HG03066 (cell line): Measurements from ENCODE around the gene TPSAB1.
"Not testable (repeated sequence)": the region's sequence is repeated elsewhere in the genome, so short reads cannot be mapped to it uniquely, and the experiment has no call there.

Source experiments
- ATAC-seq: cut with Tn5 transposase; IDR thresholded peaks from one replicate; pipeline ENCODE4 v1.9.1; 2021; ENCODE audit warnings: low read depth; ENCODE audit not compliant: unreplicated experiment

Gene TPSAB1

GRCh38 chr16:1243907-1244850 lies 3.7 kb downstream of the TPSAB1 start:
- ATAC-seq, result not testable (repeated sequence)

DNA sequence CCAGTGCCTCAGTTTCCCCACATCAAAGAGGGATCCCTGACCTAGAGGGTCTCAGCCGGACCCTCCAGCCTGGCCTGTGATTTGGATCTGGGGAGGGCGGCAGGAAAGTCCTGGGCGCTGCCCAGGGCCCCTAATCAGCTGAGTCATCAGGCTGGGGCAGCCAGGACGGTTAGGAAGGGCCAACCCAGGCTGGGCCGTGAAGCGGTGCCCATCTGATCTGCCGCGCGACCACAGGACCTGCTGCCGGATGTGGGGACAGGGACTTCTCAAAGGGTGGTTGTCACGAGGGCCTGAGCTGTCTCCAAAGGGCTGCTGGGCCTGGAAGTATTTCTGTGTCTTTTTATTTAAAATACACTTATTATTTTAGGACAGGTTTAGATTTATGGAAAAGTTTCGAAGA lies 4.4 kb downstream of the TPSAB1 start:
- ATAC-seq, result no peak

DNA sequence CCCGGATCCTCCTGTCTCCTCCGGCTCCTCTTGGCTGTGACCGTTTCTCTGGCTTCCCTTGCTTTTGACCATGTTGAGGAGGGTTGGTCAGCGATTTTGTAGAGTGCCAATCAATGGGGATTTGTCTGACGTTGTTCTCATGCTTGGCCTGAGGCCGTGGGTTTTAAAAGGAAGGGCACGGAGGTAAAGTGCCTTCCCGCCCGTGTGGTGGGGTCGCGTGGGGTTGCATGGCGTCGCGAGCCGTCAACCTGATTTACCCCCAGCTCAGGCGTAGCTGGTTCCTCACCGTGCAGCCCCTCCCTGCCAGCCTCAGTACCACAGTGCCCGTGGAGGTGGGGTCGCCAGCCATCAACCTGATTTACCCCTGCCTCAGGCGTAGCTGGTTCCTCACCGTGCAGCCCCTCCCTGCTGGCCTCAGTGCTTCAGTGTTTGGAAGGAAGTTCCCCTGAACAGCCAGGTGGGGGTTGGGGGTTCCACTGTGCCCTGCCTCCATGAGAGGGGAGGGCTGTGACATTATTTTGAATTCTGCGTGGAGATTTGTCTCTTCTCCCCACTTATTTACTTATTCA lies 5.0 kb downstream of the TPSAB1 start:
- no peak for ATAC-seq

DNA sequence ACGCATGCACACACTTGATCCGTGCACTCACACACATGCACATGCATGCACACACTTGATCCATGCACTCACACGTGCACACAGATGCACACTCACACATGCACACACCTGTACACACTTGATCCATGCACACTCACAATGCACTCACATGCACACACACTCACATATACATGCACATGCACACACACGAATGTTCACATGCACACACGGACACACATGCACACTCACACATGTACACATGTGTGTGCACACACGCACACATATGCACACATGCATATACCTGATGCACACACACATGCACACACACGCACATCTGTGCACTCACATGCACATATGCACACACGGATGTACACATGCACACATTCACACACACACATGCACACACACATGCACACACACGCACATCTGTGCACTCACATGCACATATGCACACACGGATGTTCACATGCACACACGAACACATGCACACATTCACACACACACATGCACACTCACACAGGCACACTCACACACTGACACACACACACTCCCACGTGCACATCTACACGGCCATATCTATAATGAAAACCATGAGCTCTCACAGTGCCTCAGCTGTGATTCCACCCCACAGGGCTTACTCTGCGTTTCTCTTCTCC lies 7.5 kb downstream of the TPSAB1 start:
- not testable (repeated sequence) for ATAC-seq

DNA sequence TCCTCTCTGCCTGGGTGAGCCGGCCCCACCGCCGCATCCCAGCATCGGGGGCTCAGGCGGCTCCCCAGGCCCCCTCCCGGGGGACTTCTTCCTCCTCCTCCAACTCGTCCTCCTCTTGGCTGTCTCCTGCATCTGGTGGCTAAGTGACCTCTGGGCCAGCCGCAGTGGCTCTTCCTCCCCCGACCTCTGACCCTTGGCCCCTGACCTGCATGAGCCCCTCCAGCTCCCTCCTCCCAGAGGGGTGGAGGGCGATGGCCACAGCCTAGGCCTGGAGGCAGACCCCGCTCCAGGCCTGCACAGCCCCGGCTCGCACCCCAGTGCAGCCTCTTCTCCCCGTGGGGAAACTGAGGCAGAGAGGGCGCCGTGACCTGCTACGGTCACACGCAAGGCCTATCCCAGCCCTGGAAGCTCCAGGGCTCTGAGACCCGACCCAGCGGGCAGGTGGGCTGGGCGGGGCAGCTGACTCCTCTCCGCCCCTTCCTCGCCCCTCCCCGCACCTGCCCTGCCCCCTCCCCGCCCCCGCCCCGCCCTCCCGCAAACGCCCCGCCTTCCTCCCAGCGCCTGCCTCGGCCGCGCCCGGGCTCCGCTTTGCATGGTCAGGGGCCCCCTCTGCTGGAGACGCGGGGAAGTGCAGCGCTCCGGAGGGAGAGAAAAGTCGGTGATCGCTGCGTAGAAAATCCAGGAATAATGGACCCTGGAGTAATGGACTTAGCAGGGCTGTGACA lies 8.7 kb downstream of the TPSAB1 start:
- not testable (repeated sequence) for ATAC-seq

DNA sequence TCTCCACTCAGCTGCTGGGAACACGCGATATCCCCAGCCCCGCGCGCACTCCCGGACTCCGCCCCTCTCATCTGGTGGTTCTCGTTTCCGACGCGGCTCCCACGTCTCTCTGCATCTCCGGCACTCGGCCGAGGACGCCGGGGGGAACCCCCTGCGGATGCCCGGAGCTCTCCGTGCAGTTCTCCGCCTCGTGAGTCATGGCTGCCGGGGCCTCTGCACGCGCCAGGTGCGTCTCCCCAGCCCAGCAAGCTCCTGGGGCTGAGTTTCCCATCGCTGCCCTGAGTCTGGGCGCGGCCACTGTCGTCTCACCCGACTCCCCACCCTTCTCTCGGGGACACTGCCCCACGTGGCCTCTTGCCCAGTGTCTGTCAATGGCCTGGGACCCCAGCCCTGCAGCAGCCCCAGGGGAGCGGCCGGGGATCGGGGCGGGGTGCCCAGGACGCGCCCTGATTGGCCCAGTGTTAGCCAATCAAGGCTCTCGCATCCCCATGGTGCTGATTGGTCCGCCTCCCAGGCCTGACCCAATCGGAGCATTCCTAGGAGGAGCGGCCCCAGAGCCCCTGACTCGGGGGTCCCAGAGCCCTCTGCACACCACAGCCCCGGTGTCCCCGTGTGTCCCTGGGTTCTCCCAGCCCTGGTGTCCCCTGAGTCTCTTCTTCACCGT lies 13.3 kb downstream of the TPSAB1 start:
- not testable (repeated sequence) for ATAC-seq

GRCh38 chr16:1254821-1255220 lies 14.3 kb downstream of the TPSAB1 start:
- ATAC-seq, result not testable (repeated sequence)

DNA sequence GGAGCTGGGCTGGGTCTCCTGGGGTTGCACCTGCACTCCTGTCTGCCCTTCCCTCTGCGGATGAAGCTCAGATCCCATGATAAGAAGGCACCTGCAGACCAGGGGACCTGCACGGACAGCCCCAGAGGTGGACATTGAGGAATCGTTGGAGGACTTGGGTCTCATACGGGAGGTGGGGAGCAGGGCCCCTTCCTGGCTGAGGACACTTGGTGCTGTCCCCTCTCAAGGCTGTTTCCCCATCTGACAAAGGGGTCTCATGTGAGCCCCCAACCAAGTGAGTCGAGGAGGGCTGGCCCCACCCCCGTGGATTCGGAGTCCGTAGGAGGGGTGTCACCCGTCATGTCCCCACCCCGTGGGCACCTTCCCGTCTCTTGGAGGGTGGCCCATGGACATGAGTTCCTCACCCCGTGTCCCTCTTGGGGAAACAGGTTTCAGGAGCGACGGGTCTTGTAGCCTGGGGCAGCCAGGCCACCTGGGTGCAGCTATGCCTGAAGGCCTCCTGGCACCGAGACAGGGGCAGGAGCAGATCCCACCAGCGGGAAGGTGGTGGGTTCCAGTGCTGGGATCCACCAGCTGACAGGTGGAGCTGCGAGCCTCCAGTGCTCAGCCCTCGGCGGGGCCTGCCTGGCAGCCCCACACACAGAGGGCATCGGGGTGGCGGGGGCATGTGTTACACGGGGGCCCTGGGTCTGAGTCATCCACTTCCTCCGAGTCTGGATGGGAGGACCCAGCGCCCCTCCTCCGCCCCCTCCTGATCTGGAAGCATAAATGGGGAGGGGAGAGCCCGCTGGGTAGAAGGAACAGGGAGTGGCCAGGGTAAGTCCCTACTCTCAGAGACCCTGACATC lies 15.0 kb downstream of the TPSAB1 start, which contains the start of gene TPSD1:
Gene TPSD1 (plus strand): TSS at position 794 of the 847 bp plus-strand sequence. CDS start 212 bp downstream, outside the sequence.
- ATAC-seq, result not testable (repeated sequence)

DNA sequence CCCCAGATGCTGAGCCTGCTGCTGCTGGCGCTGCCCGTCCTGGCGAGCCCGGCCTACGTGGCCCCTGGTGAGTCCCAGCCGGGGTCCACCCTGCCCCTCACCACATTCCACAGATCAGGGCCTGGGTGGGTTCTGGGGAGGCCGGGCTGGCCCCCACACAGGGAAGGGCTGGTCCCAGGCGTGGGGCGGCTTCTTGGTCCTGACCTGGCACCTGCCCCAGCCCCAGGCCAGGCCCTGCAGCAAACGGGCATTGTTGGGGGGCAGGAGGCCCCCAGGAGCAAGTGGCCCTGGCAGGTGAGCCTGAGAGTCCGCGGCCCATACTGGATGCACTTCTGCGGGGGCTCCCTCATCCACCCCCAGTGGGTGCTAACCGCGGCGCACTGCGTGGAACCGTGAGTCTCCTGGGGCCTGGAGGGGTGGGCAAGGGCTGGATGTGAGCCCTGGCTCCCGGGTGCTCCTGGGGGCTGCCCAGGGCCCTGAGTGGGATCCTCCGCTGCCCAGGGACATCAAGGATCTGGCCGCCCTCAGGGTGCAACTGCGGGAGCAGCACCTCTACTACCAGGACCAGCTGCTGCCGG lies 15.9 kb downstream of the TPSAB1 start:
- ATAC-seq, result not testable (repeated sequence)

DNA sequence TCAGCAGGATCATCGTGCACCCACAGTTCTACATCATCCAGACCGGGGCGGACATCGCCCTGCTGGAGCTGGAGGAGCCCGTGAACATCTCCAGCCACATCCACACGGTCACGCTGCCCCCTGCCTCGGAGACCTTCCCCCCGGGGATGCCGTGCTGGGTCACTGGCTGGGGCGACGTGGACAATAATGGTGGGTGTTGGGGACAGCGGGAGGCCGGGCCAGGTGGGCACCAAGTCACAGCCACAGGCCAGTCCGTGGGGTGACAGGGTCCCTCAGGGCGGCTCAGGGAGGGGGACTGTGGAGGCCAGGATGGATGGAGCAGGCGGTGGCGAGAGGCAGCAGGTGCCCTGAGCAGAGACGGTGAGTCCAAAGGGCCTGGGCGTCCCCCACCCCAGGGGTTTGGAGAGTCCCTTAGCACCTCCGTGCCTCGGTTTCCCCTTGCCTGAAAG lies 16.4 kb downstream of the TPSAB1 start:
- ATAC-seq, result no peak

GRCh38 chr16:1257561-1258224 lies 17.2 kb downstream of the TPSAB1 start:
- no peak for ATAC-seq

- ATAC-seq, result no peak
These were observed 17.7 kb downstream of the TPSAB1 start for GRCh38 chr16:1258225-1258600.

DNA sequence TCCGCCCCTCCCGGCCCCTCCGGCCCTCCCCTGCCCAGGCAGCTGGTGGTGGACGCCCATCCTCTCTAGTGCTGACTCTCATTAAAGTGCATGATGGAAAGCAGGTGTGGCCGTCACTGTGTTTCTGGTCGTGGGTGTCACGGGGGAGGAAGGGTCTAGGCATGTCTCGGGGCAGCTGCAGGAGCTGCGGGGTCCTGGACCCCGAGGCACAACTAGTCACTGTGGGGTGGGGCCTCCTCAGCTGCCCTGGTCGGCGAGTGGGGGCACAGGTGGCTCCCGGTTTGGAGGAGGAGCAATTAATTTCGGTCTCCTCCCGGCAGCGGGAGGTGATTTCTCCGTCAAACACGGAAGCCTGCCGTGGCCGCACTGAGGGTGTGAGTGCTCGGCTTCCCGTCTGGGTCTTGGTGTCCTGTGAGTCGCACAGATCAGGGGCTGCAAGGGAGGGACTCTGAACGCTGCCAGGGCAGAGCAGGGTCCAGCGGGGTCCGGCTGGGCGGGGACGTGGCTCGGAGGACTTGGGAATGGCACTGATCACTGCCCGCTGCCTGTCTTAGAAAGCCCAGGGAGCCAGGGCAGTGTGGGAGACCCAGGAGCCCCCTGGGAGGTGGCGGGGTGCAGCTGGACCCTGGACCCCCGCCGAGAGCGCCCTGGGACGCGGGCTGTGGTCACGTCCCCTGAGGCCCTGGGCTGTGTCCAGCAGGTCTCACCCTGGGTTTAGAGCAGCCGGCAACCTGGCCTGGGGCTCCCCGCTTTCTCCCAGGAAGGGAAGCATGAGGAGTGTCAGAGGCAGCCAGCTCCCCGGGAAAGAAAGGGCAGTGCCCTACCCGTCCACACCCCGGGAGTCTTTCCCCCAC lies 18.6 kb downstream of the TPSAB1 start:
- ATAC-seq, result no peak

DNA sequence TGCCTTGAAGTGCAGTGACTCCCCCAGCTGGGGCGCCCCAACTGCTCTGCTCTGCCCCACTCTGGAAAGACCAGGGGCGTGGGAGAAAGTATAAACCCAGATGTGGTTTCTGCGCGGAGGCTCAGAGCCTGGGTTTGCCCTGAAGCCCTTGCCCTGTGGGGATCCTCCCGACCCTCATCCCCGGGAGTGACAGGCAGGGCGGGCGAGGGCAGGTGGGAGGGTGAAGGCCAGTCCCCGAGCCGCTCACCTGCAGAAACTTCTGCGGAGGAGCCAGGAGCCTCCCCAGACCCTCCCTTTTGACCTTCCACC lies 19.2 kb downstream of the TPSAB1 start:
- no peak for ATAC-seq

DNA sequence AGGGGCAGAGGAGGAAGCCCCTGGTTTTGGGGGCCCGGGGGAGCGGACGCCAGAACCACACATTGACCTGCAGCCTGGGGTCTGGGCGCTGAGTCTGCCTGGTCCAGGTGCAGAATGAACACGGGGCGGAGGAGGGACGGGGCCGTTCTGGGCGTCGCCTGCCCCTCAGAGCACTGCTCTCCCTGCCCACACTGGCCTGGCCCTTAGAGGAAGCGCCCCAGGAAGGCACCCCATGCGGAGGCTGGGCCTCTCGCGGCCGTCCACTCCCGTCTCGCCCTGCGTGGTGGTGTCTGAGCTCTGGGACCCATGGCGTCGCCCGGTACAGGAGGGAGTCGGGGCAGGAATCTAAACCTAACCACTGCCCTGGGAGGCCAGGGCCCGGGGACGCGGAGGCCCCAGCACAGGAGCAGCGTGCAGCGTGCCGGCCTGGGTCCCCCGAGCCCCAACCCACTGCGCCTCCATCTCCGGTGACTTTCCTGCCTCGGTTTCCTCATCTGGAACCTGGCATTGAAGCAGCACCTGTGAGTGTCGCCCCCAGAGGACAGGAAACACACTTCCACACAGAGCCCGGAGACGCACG lies 19.7 kb downstream of the TPSAB1 start:
- no peak for ATAC-seq

- ATAC-seq, result no peak
These were observed 20.8 kb downstream of the TPSAB1 start for GRCh38 chr16:1261131-1261892.
